ENCODE measurements around the gene TMEM135. TPM values are rescaled to one million over a fixed set of nuclear protein-coding genes. Genes with fewer than 3 reads are reported as not detected.
"Not testable (repeated sequence)": the region's sequence is repeated elsewhere in the genome, so short reads cannot be mapped to it uniquely, and the experiment has no call there.

Gene TMEM135
- 43.9 TPM for total RNA-seq

- DNase-seq, result peak; percentile 87
Measured at GRCh38 chr11:87037450-87038234, at the start of gene TMEM135. Gene TMEM135 (plus strand): TSS chr11:87037934. CDS start chr11:87038046, 112 bp downstream.

- no peak for DNase-seq
Measured at GRCh38 chr11:86988351-86988881, 49.3 kb upstream of the TMEM135 start.

- DNase-seq, result peak; percentile 17
Measured at GRCh38 chr11:86990031-86990430, 47.7 kb upstream of the TMEM135 start.

DNA sequence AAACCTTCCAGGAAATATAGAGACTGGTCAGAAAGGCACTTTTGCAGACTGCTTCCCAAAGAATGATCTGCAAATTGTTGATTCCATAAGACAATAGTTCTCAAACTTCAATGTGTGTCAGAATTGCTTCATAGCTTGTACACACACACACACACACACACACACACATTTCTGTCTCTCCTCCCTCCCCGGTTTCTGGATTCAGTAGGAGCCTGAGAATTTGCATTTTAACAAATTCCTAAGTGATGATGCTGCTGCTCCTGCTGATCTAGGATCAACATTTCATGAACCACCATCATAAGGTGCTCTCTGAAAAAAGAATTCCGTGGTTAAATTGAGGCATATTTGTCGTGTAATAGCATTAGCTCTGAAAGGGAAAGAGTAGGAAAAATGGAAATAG, 47.2 kb upstream of the TMEM135 start:
- DNase-seq, result no peak

DNA sequence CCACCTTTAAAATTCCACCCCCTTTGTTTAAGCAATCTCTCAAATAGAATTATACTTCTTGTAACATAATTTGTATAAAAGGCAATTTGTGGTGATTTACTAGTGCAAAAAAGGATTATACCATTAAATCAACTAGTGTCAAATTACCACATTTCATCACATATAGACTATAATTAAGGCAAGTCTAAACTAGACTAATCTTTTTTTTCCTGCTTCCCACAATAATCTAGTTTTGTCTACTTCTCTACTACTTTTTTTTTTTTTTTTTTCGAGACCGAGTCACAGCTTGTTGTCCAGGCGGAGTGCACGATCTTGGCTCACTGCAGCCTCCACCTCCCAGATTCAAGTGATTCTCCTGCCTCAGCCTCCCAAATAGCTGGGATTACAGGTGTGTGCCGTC, 46.4 kb upstream of the TMEM135 start:
- DNase-seq, result no peak

GRCh38 chr11:86992340-86992739, 45.4 kb upstream of the TMEM135 start:
- not testable (repeated sequence) for DNase-seq

DNA sequence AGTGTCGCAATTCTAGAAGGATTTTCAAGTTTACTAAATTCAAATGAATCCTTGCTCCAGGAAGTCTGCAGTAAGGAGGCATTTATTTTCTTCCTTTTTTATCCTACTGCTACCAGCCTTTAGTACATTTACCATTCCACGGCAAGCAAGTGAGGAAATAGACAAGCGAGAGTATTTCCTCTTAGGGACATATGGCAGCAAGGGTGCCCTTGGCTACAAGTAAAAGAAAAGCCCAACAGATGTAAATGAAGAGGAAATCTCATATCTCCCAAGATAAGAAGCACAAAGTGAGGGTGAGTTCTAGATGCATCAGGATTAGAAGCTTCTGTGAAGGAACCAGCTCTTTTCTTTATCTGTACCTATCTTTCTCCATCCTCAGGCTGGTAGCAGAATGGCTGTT, 44.7 kb upstream of the TMEM135 start:
- no peak for DNase-seq

- DNase-seq, result no peak
Measured at GRCh38 chr11:86996953-86997570, 40.7 kb upstream of the TMEM135 start.

DNA sequence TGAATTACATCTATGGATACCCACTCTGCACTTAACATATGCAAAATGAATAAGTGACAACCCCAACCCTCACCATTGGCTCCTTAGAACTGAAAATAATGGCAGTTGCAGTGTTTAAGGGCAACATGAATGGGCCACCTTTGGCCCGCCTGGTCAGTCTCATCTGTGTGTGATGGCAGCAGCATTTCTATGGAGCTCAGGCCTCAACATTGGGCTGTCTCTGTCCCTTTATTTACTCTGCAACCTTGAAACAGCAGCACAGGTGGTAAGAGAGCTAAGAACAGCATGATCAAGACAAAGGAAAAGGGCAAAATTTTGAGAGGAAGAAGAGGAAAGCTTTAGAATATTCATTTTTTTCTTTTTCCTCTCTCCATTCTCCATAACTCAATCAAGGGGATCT, 38.3 kb upstream of the TMEM135 start:
- DNase-seq, result no peak

GRCh38 chr11:86999859-87000753, 37.6 kb upstream of the TMEM135 start:
- no peak for DNase-seq

- DNase-seq, result no peak
Measured at GRCh38 chr11:87002918-87003317, 34.8 kb upstream of the TMEM135 start.

DNA sequence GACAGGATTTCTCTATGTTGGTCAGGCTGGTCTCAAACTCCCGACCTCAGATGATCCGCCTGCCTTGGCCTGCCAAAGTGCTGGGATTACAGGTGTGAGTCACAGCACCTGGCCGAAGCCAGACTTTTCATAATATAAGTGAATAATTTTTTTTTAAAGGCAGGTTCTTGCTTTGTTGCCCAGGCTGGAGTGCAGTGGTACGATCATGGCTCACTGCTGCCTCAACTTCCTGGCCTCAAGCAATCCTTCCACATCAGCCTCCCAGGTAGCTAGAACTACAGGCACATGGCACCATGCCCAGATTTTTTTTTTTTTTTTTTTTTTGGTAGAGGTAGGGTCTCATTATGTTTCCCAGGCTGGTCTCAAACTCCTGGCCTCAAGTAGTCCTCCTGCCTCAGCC, 33.5 kb upstream of the TMEM135 start:
- DNase-seq, result not testable (repeated sequence)

- DNase-seq, result no peak
Measured at GRCh38 chr11:87005569-87005921, 32.2 kb upstream of the TMEM135 start.

DNA sequence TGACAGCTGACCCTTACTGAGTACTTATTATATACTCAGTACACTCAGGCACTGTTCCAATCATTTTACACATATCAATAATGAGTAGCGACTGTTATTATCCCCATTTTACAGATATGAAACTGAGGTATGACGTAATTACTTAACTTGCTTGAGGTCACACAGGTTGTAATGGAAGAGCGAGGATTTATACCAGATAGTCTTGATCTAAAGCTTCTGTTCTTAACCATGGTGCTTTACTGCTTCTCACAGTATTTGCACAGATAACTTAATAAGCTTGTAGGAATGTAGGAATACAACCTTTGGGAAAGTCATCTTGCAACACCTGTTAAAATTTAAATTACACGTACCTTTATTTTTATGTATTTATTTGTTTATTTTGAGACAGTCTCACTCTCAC, 31.7 kb upstream of the TMEM135 start:
- no peak for DNase-seq

GRCh38 chr11:87007963-87008362, 29.8 kb upstream of the TMEM135 start:
- no peak for DNase-seq

DNA sequence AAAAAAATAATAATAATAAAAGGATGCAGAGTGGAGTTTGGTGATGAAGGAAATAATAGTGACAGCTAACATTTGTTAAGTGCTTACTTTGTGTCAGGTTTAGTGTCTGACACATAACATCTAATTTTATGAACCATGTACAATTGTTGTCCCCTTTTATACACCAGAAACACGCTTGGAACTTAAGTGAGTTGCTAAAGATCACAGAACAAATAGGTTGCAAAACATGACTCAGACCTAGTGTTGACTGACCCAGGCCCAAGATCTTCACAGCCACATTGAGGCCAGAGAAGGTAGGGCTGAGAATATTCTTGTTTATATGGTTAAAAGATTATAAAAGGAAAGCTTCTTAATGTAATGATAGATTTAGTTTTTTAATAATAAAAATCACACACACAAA, 25.6 kb upstream of the TMEM135 start:
- DNase-seq, result no peak

DNA sequence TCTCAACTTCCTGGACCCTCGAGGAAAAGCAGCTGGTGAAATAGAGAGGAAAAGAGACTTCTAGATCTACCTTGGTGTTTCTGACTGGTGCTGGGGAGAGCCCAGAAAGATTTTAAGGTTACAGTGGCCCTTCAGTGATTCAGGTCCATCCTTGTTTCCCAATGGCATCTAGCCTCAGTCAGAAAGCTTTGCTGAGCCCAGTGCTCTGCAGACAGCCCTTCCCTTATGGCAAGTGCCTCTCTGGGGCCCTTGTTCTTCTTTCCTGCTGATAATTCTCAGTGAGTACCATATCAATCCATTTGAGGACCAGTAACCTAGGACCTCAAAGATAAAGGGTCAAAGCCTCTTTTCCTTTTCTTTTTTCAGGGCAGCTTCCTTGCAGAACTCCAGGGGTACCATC, 25.1 kb upstream of the TMEM135 start:
- DNase-seq, result no peak

GRCh38 chr11:87013912-87014825, 23.6 kb upstream of the TMEM135 start:
- DNase-seq, result peak; percentile 61

GRCh38 chr11:87015645-87016044, 22.1 kb upstream of the TMEM135 start:
- DNase-seq, result no peak

- no peak for DNase-seq
Measured at GRCh38 chr11:87019613-87020271, 18.0 kb upstream of the TMEM135 start.

DNA sequence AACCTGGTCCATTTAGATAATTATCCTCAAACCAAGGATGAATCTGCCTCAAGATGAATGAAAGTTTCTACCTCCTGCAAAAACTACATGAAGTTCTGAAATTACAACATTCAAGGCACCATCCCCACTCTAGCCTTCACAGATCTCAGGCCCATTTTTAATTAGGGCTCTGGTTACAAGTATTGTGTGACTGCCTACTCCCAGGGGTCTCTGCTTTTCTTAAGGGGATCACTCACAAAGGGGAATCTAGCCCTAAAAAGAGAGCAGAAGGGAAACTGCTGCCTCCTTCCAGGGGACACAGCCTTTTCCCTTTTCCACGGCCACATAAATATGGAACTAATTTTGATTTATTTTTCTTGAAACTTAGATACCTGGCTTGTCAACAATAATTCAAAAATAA, 17.4 kb upstream of the TMEM135 start:
- no peak for DNase-seq
